Upper lobe of right lung (tissue), 1 donor: ENCODE results near the gene SCGB1C1. TPM values are rescaled to one million over a fixed set of nuclear protein-coding genes. Genes with fewer than 3 reads are reported as not detected.

Source experiments
- ATAC-seq: fragments of 200-7000 bp; cut with Tn5 transposase; one replicate; pipeline ENCODE4 v1.9.1; 2020; ENCODE audit warnings: mild to moderate bottlenecking, moderate library complexity
- DNase-seq: peaks from one replicate; pipeline ENCODE4 v3.0.0-alpha.2; 2020
- H3K27ac ChIP-seq: fragments of 200-600 bp; one replicate; pipeline ENCODE4 v1.8.0; 2022
- H3K27me3 ChIP-seq: fragments of 200-600 bp; one replicate; pipeline ENCODE4 v1.8.0; 2022; ENCODE audit warnings: mild to moderate bottlenecking
- H3K36me3 ChIP-seq: fragments of 200-600 bp; one replicate; pipeline ENCODE4 v1.8.0; 2022
- H3K4me1 ChIP-seq: fragments of 200-600 bp; one replicate; pipeline ENCODE4 v1.8.0; 2022
- H3K4me3 ChIP-seq: fragments of 200-600 bp; one replicate; pipeline ENCODE4 v1.8.0; 2022; ENCODE audit warnings: mild to moderate bottlenecking
- H3K9me3 ChIP-seq: fragments of 200-600 bp; one replicate; pipeline ENCODE4 v1.8.0; 2022
- CTCF ChIP-seq: fragments of 200-600 bp; IDR thresholded peaks from one replicate; pipeline ENCODE4 v1.8.0; 2022; ENCODE audit warnings: antibody characterized with exemption
- intact Hi-C: fragments of 100-400 bp; cut with DNase I; formaldehyde crosslinking; loops from one replicate; pipeline ENCODE4 v1.11.0; 2022
- total RNA-seq: library from RNA; stranded (reverse); fragmentation: NEBNext Ultra II Directional; extraction: Animal tissue kit (Norgen Biotek cat#: 25700); gene quantifications from one replicate; pipeline ENCODE4 v1.2.1, GENCODE V29; 2021
- donor health status: DM: no; HTN: yes; CAD: no; lungs with severe emphysema.

SCGB1C1 gene
- total RNA-seq, 1 donor from 2014 or later = not detected

GRCh38 chr11:213111-213510, 20.2 kb downstream of the SCGB1C1 start:
- H3K4me3 ChIP-seq = no peak overlapping the region
- H3K27ac ChIP-seq = no peak overlapping the region
- peaks cover 19% of the 10 kb centered on the region for H3K4me1 ChIP-seq
- no peaks in the 10 kb centered on the region for H3K9me3 ChIP-seq
- ATAC-seq (no peak), DNase-seq (no peak)
- no peaks in the 10 kb centered on the region for H3K27me3 ChIP-seq
- peaks cover 65% of the 10 kb centered on the region for H3K36me3 ChIP-seq
- no peak for TF ChIP-seq CTCF
- intact Hi-C loops = no loop called here

- Histone ChIP-seq H3K27ac (no peak overlapping the region), H3K4me1 (peaks cover 19% of the 10 kb centered on the region), H3K27me3 (no peaks in the 10 kb centered on the region), H3K9me3 (no peaks in the 10 kb centered on the region), H3K36me3 (peaks cover 72% of the 10 kb centered on the region), H3K4me3 (no peak overlapping the region)
- no peak for DNase-seq
- intact Hi-C loops = no loop called here
- TF ChIP-seq CTCF = no peak
- ATAC-seq = no peak
These were observed 21.2 kb downstream of the SCGB1C1 start for GRCh38 chr11:214083-214482.

- TF ChIP-seq CTCF = no peak
- H3K27me3 ChIP-seq = no peaks in the 10 kb centered on the region
- H3K36me3 ChIP-seq = peaks cover 60% of the 10 kb centered on the region
- H3K4me1 ChIP-seq = peaks cover 3% of the 10 kb centered on the region
- intact Hi-C loops = no loop called here
- H3K9me3 ChIP-seq = no peaks in the 10 kb centered on the region
- ATAC-seq (peak; percentile 7), DNase-seq (no peak)
- no peak overlapping the region for H3K27ac ChIP-seq
- no peak overlapping the region for H3K4me3 ChIP-seq
These were observed 22.7 kb downstream of the SCGB1C1 start for GRCh38 chr11:215581-216037.

GRCh38 chr11:216081-216974, 23.4 kb downstream of the SCGB1C1 start:
- intact Hi-C loops = no loop called here
- H3K36me3 ChIP-seq = peaks cover 53% of the 10 kb centered on the region
- no peaks in the 10 kb centered on the region for H3K4me1 ChIP-seq
- H3K27me3 ChIP-seq = no peaks in the 10 kb centered on the region
- H3K9me3 ChIP-seq = no peaks in the 10 kb centered on the region
- ATAC-seq = no peak
- no peak overlapping the region for H3K4me3 ChIP-seq
- no peak for TF ChIP-seq CTCF
- H3K27ac ChIP-seq = no peak overlapping the region
- no peak for DNase-seq

- H3K36me3 ChIP-seq = peaks cover 40% of the 10 kb centered on the region
- DNase-seq = no peak
These were observed 24.8 kb downstream of the SCGB1C1 start for GRCh38 chr11:217704-218103.

More at GRCh38 chr11:217704-218103, 24.8 kb downstream of the SCGB1C1 start:
- H3K9me3 ChIP-seq = no peaks in the 10 kb centered on the region
- ATAC-seq = no peak
- intact Hi-C loops = no loop called here
- no peak for TF ChIP-seq CTCF
- H3K27me3 ChIP-seq = no peaks in the 10 kb centered on the region
- H3K4me3 ChIP-seq = no peak overlapping the region
- no peaks in the 10 kb centered on the region for H3K4me1 ChIP-seq
- H3K27ac ChIP-seq = no peak overlapping the region
